GM18858 (cell line): Measurements from ENCODE around the gene RFFL.

Experiments
- ATAC-seq: cut with Tn5 transposase; IDR thresholded peaks from one replicate; pipeline ENCODE4 v1.9.1; 2021; ENCODE audit not compliant: unreplicated experiment

RFFL gene

DNA sequence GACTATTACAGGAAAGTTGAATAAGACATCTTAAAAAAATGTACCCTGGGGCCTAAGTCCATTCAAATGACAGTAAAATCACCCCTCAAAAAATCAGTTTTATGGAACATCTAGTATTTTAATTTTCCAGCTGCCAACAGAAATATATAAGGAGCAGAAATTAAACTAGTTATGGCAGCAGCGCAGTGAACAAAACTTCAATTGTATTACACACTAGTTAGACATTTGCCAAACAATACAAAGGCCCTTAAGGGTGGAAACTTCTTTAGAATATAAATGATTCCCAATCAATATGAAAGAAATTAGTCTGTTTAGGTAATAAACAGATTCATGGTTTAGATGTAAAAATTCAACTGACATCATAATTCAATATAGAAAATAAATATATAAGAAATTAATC lies 18.1 kb upstream of the RFFL start:
- no peak for ATAC-seq

DNA sequence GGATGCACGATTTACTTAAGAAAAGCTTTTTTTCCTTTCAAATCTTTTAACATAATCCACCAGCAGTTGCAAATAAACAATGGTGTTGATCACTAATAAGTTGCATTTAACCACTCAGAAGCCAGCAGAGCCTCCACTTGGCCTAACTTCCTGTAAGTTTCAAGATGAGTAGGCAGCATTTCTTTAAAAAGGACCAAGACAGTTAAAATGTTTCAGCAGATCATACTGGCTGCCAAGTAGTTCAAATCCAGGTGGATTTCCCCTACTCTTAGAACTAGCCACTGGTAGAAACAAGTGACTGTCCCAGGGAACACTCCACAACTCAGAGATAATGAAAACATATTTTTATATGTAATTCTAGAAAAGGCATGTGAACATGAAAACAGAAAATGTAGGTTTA lies 17.0 kb upstream of the RFFL start:
- ATAC-seq = peak; percentile 52

DNA sequence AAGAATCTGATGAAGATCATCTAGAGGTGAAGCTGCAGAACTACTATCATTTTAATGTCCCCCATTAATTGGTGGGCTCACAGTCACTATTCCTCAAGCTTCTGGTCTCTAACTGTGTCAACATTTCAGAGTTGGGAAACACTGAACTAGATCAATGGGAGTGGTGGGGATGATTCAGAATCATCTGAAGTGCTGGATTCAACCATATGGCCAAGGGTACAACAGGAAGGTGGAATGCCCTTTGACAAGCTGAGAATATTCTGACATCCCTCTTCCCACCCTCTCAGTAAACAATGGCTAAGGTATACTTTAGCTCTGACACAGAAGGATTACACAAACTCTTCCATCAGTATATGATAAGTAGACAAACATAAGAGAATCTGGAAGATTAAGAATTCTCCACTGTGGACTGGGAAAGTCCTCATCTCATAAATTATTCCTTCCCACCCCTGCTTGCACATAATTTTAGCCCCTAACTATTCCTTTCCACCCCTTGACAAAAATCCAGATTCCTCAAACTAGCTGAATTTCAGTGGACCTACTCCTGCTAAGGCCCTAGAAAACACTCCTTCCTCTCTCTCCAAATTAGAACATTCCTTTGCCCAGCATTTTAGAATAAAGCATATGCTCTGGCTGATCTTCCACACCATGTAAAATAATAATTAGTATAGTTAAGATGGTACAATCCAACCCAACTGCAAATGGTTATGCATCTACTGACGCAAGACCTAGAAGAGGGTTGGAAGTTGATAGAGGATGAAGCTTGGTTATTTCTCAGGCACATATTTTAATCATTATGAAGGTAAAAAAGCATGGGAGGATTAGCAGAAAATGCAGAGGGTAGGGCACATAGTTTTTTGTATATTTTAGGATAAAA lies 16.3 kb upstream of the RFFL start:
- no peak for ATAC-seq

DNA sequence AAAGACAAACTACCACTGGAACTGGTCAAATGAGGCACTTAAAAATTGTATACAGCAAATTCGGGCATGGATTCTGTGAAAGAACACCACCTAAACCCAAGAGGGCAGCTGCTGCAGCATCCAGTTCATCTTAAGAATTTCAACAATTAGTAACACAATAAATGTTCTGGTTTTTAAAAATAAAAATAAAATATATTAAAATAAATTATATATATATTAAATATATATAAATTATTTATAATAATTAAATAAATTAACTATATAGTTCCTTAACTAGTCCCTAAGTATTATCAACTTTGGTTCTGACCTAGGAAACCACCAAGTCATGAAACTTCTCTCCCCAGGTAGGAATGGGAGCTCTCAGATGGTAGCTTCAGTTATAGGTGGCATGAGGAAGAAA lies 13.4 kb upstream of the RFFL start:
- ATAC-seq = no peak

DNA sequence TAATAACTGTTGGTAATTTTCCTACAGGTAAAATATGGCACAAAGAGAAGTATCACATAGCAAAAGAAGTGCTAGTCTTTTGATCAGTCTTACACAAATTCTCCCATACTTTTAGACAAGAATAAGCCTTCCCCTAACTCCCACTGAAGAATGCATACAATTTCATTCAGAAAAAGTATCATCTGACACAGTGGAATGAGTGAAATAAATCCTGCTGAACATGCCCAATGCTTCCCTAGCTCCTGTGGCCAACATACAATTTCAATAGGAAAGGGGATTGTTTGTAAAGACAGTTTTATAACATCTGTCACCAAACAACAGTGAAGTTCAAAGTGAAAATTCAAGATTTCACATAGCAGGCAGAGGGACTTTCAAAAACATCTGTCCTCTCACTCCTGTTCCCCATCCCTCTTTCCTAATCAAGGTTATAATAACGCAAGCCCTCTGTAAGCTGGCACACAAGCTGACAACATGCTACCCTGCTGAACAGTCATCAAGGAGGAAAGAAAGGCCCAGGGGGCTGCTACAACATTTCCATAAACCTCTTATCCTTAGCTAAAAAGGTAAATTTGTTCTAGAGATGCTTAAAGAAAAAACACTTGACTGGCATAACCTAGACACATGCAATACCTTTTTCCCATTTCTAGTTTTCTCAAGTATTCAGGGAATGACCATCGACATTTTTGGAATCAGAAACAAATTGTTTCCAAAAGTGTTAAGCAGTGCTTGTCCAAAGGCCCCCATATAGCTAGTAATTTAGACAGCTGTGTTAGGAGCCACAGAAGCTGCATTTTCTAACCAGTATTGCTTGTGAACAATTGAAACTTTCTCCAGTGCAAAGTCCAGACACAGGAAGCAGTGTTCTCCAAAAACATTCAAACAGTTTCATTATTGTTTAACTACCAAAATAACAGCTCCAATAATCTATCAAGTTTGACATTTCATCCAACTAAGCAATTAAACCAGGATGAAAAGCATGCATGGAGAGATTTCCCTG lies 11.5 kb upstream of the RFFL start:
- ATAC-seq = no peak

DNA sequence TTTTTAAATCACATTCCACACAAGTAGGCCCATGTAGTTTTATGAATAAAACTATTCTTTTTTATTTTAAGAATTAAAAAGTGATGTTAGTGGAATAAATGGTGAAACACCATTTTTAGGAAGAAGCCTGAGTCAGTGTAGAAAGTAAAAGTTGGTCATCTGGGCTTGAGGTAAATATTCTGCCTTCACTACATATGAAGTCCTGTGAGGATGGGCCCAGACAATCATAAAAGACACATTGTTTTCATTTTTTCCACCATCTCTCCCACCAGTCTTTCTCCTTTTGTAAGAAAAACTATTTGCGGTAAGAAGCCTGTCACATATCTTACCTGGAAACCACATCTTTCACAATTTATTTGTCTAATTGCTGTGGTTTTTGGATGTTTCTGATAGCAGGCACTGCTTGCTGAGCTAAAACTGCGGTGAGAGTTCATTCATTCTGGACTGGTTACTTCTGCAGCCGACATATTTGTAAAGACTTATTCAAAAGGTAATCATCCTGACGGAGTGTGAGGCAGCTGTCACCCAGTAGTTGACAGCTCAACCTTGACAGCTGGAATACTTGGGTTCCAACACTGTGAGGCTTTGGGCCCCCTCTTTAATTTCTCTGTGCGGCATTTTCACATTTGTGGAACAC lies 10.6 kb upstream of the RFFL start:
- no peak for ATAC-seq

DNA sequence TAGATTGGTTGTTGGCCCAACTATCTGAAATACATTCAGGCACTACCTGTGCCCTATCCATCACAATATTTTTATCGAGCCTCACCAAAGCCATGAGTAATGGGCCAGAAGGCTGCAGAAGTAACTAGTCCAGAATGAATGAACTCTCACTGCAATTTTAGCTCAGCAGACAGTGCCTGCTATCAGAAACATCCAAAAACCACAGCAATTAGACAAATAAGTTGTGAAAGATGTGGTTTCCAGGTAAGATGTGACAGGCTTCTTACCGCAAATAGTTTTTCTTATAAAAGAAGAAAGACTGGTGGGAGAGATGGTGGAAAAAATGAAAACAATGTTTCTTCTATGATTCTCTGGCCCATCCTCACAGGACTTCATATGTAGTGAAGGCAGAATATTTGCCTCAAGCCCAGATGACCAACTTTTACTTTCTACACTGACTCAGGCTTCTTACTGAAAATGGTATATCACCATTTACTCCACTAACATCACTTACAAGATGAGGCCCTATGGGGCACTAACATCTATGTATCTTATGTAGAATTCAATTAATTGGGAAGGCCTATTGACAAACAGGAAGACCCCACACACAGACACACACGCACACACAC lies 9.8 kb upstream of the RFFL start:
- ATAC-seq = no peak

DNA sequence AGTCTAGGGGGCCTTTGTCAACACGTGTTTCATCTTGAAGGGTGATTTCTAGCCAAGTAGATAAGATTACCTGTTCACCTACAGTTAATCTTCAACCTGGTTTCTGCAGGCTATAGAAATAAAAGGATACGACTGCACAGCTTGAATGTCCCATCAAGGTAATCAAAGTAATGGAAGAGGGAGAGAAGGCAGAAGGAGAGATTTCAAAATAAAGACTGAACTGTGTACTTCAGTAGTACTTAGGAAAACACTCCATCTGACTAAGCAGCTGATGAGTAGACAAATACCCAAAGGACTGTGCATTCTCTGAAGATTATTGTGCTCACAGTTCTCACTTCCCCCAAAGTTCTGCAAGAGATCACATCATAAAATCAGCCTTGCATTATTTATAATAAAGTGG lies 5.8 kb upstream of the RFFL start:
- no peak for ATAC-seq

DNA sequence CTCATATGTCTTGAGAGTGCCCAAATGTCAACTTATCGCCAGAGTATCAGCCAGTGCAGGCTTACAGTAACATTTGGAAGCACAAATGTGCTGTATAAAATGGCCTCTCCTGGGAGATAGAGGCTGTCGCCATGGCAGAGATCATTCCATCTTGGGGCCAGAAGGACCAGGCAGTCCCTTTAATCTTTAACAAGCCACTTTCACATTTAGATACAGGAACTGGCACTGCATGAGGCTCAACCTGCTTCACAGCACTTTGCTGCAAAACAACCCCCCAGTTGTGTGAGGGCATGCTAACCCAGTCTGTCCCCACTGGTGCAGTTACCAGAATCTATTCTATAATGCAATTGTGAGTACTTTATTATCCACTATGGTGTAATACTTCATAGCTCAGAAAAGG lies 4.7 kb upstream of the RFFL start:
- ATAC-seq = no peak

DNA sequence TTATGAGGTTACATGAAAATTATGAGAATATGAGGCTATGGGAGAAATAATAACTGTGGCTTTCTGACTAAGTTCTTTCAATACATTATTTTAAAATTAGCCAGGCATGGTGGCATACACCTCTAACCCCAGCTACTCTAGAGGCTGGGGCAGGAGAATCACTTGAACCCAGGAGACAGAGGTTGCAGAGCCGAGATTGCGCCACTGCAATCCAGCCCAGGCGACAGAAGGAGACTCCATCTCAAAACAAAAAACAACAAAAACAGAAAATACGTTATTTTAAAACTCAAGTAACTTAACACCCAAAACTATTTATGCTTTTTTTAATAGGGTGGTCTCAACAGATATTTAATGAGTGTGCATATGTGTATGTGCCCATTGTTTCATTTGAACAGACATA lies 2.4 kb upstream of the RFFL start:
- no peak for ATAC-seq

DNA sequence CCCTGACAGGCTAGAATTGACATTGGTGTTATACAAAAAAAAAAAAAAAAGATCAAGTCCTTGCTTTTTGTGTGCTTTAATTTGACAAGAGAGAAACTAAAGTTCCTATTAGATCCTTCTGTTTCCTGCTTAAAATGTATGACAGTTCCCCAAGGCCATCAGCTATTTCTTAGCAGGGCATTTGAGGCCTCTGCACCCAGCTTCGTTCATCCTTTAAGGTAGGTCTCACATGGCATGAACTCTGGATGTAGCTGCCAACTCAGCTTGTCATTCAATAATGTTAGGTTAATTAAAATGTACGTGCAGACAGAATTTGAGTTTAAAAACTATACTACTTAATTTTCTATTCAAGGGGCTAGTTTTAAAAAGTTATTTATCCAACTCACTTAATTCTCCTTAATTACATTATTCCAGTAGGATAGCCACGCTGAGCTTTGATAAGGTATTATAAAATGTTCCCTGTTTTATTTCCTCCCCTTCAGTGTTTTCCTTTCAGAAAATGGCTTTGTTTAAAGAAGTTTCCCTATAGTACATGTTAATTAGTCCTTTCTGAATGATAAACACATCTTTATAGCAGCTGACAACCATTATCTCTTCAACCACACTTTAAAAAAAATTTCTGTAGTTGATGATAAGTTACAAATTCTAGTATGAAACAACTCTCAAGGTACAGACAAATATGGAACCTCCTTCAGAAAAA lies 1.2 kb upstream of the RFFL start:
- ATAC-seq = no peak

DNA sequence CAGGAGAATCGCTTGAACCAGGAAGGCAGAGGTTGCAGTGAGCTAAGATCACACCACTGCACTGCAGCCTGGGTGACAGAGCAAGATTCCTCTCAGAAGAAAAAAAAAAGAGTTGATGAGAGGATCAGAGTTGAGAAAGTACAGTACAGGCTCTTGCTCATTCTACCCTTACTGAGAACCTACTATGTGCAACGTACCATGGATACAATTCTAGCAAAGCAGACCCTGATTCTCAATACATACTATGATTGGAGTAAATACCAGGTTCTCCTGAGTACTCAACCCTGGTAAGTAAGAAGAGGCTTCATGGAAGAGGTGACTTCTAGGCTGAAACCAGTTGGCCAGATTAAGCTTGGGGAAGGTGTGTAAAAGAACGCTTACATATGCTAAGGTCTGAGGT lies 1.2 kb downstream of the RFFL start:
- ATAC-seq = no peak

DNA sequence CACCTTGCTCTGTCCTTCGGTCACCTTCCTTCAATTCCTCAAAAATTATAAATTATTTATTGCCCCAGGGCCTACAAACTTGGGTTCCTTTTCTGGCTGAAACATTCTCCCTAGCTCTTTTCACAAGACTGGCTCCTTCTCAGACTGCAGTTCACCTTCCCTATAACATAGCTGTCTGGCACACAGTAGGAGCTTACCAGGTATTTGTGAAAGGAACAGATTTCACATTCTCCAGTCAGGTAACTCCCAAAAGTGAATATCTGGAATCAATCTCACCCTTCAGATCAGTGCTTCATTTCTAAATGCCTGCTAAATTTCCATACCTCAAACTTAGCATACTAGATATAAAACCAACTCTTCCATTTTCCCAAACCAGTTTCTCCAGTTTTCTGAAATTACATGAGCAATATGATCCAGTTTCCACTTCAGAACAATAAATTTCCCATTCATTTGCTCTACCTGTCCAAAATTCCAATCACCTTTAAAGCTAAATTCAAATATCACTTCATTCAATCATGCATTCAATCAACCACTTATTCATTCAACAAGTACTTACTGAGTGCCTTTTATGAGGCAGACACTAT lies 6.1 kb downstream of the RFFL start:
- no peak for ATAC-seq

DNA sequence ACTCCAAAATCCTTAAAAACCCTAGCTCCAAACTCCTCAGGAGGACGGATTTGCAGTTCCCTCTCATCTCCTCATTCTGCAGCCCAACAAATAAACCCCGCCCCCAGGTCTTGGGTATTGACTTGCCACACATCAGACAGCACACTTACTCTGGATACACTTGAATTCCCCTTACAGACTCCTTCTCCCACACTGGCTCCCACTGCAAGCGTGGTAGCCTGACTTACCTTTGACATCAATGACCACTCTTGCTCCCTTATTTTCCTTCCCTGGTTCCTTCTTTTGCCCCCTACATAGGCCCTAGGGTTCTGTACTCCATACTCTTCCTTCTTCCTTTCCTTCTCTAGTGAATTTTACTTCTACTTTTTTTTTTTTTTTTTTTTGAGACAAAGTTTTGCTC lies 7.5 kb downstream of the RFFL start:
- no peak for ATAC-seq

DNA sequence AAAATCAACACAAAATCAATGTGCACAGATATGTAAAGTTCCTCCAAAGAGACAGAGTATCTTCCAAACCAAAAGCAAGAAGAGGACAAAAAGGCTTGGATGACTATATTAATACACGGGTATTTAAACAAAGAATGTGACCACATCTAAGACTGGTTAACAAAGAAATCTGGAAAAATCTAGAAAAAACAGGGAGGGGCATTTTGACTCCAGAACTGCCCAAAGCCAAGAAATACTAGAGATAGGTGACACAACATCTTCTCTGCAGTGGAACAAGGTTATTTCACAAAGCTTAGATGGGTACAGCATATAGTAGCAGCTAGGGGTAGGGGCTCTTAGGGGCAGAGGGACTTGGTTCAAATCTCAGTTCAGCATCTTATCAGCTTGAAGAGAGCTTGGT lies 10.3 kb downstream of the RFFL start:
- no peak for ATAC-seq

DNA sequence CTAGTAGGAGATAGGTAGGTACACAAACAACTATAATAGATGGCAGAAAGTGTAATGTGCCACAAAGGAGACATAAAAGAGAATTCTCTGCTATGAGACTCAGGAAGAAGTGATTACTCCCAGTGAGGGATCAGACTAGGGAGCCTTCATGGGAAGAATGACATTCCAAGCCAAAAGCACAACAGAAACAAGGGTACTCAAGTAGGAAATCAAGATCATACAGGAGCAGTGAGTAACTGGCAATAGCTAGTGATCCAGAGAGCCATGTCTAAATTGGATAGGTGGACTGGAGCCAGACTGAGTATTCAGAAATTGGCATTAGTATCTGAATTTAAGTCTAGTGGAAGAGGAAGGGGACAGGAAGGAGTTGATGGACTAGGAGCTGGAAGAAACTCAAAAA lies 10.7 kb downstream of the RFFL start:
- no peak for ATAC-seq

DNA sequence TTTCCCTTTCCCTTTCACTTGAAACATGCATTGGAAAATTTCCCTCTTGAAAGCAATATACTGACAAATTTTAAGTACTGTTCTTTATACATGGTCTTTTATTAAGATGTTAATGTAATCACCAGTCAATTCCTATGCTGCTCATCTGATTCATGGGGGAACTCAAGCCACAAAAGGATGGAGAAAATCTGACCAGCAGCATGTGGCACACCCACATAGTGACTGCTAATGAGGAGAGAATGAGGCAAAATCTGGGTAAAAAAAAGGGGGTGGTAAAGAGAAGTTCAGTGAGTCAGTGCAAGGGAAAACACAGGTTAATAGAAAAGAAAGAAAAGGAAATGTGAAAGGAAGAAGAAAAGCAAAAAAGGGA lies 11.3 kb downstream of the RFFL start:
- no peak for ATAC-seq

DNA sequence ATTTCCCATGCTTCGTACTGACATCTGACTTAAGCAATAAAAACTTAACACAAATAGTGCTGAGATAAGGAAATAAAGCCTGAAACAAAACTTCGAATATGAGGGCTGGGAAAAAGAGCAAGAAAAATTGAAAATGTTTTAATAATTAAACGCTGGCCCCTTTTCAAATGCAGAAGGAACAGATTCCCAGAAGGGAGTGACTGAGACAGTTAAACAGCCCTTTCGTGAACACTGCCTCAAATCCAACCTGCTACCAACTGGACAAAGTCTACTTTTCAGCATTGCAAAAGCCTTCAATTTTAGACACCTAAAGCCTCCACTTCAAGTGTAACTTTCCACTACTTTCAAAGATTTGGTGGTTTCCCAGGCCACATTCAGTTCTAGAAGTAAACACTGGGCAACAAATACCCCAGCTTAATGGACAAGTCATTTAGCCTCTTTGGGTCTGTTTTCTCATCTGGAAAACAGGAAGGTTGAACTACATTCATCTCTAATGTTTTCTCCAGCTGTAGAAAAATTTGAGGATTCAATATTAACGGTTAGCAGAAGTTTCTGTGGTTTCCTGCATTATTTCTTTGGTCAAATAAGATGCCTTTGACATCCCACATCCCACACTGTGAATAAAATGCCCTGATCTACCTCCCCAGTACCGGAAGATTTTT lies 11.8 kb downstream of the RFFL start:
- no peak for ATAC-seq

DNA sequence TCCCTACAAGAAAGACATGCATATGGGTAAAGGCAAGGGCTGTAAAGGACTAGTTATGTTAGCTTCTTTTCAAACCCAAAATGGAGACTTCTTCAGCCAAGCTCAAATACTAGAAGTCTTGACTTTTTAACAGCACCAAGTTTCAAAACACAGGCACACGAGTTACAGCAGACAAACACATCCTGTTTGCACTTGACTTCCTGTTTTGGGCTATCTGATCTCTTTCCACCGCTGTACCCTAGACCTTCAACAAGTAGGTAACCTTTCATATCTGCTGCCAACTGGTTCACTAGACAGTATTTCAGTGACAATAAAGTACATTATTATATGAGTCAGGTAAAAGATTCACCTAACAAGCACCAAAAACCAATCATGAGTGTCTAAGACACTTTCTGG lies 12.3 kb downstream of the RFFL start:
- peak; percentile 38 for ATAC-seq

DNA sequence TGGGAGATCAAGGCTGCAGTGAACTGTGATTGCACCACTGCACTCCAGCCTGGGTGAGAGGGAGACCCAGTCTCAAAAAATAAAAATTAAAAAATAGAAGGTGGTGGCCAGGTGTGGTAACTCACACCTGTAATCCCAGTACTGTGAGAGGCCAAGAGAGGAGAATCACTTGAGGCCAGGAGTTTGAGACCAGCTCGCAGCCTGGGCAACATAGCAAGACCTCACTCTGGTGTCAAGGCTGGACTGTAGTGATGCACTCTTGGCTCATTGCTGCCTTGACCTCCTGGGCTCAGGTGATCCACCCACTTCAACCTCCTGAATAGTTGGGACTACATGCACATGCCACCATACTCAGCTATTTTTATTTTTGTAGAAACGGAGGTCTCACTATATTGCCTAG lies 13.3 kb downstream of the RFFL start:
- no peak for ATAC-seq
